IPS-NIHi7 (cell line): ENCODE results near the gene ZNF283.
"Not testable (repeated sequence)": the region's sequence is repeated elsewhere in the genome, so short reads cannot be mapped to it uniquely, and the experiment has no call there.

Experiments used
- DNase-seq: peaks from one replicate; pipeline ENCODE4 v3.0.0; 2012; ENCODE audit warnings: mixed read lengths; ENCODE audit errors: extremely low spot score

The ZNF283 gene

GRCh38 chr19:43848821-43849220 is 21.7 kb downstream of the ZNF283 start:
- no peak for DNase-seq

- DNase-seq, result no peak
Observed at GRCh38 chr19:43858174-43858573, 31.1 kb downstream of the ZNF283 start.

GRCh38 chr19:43866923-43867322 is 39.8 kb downstream of the ZNF283 start:
- not testable (repeated sequence) for DNase-seq

- DNase-seq, result no peak
Observed at GRCh38 chr19:43872547-43873336, 45.6 kb downstream of the ZNF283 start.

GRCh38 chr19:43880483-43880882 is 53.4 kb downstream of the ZNF283 start:
- no peak for DNase-seq

- no peak for DNase-seq
Observed at GRCh38 chr19:43883864-43884263, 56.7 kb downstream of the ZNF283 start, which contains the start of gene ZNF404. Gene ZNF404, minus strand, starts transcription at chr19:43883964.

GRCh38 chr19:43895727-43896308 is 68.7 kb downstream of the ZNF283 start:
- DNase-seq, result no peak
